Activated CD4-positive, CD25-positive, alpha-beta regulatory T cell treated with anti-CD3 and anti-CD28 coated beads, Interleukin-2, amount 50 U/mL, for 24 hours (primary cell): ENCODE measurements around the gene NRCAM.

Source experiments
- ATAC-seq, 2 donors: fragments of 150-1000 bp; cut with Tn5 transposase; one replicate each; pipeline ENCODE4 v1.10.0; 2021; ENCODE audit warnings: mild to moderate bottlenecking in 1 of 2, moderate library complexity in 1 of 2

The NRCAM gene

DNA sequence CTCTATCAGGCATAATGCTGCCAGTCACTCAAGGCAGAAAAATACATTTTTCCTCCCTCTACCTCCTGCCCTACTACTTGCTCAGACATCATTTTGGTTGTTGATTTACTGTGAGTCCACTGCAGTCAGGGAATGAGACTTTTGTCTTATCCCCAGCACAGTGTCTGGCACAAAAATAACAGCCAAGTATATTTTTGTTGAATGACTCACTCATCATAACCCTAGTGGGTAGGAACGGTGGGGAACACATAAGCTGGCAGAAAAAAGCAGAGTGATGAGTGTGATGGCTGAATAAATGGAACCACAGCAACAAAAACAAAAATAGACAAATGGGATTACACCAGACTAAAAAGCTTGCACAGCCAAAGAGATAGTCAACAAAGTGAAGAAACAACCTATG is 260.2 kb downstream of the NRCAM start:
- no peak for ATAC-seq

DNA sequence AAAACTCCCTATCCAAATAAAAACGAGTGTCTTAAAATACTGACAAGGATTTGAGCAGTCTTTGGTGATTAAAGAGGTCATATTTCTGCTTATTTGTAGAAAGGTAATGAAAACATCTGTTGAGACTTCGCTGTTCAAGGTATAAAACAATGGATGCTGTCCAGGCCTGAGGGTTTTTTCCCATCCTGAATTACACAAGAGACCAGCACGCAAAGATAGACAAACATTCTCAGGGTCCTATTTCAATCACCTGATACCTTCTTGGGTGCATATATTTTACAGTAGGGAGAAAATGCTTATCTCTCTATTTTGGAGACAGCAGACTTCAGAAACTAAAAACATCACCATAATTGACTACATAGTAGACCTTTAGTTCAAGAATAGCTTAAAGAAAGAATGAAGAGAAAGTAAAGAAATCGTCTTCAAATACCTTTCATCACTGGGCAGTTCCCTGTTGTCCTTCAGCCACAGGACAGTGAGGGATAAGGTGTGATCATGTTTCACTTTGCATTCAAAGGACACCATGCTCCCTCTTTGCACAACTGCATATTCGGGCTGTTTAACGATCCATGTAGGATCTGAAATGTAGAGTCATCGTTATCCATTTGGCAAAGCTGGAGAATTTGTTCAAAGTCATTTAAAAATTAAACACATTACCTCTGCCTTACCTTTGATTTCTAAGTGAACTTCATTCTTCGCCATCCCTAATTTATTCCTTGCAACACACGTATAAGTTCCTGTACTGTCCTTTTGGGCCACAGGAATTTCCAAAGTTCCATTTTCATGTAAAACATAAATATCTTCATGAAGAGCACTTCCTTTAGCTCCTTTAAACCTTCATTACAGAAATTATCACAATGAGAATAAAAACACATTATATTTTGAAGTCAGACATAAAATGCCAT is 262.4 kb downstream of the NRCAM start:
- no peak for ATAC-seq

DNA sequence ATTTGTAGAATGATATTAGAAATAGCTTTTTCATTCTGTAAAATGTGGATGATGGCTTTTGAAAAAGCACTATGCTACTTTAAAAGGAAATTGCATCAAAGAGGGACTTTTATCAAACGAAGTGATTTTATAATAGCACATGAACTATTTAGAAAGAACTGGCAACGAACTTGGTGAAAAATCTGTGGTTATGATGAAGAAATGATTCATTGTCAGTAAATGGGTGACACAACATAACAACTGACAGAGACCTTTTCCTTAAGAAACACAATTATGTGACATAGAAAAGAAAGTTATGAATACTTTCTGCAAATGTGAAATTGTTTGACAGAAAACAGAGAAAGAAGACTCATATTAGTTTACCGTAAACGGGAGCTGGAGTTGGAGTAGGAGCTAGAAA is 265.3 kb downstream of the NRCAM start:
- ATAC-seq: no peak

DNA sequence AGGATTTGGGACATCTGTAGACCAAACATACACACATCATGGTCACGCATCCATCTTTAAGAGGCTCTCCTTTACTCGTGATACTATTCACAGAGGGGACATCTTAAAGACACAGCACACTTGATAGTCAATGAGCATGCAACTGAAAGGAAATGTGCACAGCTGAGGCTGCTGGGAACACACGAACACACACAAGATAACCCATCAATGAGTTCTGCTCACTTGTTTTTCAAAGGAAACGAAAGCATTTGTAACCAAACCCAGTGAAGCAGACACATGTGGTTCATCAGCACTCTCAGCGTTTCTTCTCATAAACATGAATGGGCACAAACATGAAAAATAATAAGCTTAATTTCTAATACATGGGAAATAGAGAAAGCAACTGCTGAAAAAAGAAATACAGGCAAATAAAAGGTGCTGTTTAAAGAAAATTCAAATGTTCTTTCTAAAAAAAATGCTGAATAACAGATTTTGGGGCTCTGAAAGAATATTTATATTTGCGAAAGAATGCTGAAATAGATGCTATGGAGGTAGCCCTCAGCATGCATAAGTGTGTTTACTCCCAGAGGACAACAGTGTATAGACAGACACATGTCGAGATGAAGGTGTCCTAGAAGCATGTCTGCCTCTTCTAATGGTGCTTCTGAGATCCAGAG is 266.4 kb downstream of the NRCAM start:
- no peak for ATAC-seq

DNA sequence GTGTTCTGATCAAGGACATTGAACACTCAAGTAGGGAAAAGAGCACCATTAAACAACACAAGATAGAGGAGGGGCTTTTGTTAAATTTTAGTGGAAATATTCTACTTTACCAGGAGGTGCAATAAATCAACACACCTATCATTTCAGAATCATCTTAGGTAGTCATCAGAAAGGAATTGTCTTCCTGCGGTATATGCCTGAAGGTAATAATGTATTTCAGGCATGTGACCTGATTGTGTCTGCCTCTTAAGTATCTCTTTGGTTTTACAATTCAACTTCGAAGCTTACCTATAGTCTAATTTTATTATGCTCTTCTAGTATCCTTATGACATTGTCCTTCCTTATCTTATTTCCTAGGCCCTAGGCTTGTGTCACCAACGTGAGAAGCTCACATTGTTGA is 267.5 kb downstream of the NRCAM start:
- ATAC-seq: no peak

DNA sequence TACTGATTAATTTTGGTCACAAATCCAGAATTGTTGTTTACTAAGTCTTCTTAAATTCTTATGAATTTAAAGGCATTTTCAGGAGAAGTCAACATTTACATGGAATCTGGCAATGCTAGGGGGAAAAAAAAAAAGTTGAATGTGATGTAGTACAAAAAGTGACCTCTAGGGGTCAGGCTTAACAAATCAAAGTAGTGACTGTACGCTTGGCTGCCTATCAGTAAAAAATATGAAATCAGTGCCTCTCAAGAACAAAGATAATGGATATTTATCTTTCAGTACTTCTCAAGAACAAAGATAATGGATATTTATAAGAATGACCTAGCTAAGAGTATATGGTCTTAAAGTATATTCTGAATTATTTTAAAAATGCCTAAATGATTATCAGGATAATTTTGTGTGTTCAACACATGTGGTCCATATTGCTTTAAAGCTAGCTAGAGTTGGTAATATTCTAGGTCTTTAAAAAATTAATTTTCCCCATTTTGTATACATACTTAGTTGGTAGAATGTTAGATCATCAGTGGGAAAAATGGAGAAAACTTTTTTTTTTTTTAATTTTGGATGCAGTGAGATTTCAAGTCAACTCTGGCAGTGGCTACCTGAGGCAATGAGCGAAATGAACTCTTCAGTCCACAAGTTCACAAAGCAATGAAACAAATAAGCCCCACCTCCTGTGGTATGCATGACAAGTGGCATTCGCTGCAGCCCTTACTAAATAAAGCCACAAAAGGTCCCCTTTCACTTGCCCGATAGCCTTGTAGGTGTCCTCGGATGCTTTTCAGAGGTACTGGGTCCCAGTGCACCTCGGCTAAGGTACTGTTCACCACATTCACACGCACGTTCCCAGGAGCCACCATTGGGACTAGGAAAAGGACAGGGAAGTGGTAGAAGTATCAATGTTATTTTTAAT is 274.9 kb downstream of the NRCAM start:
- no peak for ATAC-seq

DNA sequence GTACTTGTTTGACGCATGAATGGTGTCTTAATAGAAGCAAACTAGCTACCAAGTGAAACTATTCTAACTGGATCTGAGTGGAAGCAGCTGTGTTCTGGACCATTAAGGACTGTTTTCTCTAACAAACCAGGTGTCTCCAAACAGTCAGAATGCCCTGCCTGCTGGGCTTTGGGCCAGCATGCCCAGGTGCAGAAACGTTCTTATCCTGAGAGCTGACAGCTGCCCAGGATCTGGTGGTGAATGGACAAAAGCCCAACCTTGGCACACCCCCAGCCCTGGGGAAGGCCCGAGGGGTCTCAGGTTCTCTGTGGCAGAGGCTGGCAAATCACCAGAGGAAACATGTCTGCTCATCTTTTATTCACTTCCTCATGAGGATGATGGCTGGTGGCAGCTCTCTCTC is 277.8 kb downstream of the NRCAM start:
- ATAC-seq: no peak

DNA sequence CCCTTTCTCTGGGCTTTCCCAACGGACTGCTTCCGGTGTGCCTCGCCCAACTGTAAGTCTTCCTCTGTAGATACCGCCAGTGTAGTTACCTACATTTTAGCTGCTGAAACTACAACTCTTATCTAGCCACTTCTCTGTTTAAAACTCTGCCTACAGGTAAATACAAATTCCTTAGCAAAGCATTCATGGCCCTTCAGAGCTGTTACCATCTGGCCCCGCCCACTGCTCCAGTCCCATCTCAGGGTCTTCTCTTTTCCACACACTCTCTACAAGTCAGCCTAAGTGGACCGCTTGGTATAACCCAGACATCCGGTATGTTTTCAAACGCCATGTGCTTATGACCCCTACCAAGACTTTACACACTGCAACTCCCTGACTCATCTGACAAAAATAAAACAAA is 285.1 kb downstream of the NRCAM start:
- ATAC-seq: no peak

DNA sequence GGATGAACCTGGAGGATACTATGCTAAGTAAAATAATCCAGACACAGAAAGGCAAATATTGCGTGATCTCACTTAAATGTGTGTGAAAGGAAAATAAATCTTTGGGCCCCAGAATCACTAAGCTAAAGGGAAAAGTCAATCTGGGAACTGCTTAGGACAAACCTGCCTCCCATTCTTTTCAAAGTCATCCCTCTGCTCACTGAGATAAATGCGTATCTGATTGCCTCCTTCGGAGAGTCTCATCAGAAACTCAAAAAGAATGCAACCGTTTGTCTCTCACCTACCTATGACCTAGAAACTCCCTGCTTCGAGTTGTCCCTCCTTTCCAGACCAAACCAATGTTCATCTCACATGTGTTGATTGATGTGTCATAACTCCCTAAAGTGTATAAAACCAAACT is 286.0 kb downstream of the NRCAM start:
- no peak for ATAC-seq

DNA sequence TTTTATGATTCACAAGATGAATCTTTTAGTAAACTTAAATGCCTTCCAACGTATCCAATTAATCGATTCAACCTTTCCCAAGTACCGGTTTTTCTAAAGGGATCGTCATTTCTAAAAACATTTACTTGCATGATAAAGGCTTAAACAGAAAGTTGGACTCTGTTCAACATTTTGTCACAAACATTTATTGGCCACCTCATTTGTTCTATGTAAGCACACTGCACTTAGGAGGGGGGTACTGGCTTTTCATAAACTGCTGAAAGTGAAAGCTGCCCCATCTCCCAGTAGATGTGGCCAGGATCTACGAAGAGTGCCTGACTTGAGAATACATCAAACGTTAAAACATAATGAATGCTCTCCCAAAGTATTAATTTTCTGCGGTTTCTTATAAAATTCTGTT is 288.8 kb downstream of the NRCAM start:
- ATAC-seq: no peak

DNA sequence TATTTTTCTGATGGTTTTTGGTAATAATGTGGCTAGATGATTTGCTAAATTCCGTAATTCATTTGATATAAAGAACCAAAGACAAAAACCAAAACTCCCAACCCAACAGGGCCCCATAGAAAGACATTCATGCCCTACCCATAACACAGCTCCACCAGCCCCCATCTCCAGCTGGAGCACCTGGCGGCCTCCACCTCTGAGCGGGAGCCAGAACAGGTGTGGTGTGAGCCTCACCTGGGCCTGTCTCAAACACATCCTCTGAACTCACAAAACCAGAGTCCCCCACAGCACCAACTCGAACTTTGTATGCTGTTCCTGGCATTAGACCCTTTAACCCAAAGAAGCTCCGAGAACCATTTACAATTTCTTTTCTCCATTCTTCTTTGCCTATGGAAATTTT is 289.5 kb downstream of the NRCAM start:
- ATAC-seq: no peak

DNA sequence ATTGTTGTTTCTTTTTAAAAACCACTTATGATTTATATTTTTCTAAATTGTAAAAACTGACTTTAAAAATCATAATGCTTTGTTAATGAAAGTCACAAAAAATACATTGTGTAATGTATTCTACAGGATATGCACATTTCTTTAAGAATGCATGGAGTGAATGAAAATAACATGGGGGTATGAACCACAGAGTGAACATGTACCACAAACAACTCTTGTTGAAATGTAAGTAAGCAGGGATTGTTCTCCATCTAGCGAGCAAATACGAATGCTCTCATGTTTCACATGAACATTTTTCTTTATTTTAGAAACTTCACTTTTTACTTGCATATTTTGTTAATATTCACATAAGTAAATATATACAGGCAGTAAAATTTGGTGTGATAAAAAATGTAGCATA is 290.5 kb downstream of the NRCAM start:
- ATAC-seq: no peak

DNA sequence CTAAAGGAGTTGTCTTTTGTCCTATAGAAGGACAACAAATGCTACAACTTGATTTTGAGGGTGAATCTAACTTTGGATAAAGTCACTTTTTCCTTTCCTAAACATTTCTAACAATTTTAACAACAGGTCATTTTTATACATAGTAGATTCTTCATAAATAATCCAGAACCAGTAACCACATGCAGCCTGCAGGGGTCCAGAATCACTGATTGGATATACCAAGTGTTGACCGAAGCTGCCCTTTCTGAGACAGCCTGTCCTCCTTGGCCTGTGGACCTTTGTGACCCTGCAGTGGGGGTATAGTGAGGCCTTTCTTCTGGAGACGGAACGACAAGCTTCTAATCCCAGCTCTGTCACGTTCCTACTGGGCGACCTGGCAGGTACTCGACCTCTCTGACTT is 291.3 kb downstream of the NRCAM start:
- ATAC-seq: no peak

DNA sequence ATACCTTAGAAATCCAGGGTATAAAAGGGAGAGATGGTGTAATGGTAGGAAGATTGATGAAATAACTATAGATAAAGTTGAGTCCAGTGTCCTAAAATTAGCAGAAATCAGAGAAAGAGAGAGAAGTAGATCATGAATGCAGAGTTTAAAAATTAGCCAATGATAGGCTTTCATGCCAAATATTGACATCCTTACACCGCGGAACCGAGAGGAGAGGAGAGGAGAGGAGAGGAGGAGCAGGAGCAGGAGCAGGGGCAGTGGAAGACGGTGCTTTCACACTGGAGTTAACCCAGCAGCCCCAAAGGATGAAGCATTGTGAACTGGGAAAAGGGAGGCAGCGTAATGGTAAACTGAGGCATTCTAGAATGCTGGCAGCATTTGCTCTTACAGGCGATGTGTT is 291.9 kb downstream of the NRCAM start:
- ATAC-seq: no peak

DNA sequence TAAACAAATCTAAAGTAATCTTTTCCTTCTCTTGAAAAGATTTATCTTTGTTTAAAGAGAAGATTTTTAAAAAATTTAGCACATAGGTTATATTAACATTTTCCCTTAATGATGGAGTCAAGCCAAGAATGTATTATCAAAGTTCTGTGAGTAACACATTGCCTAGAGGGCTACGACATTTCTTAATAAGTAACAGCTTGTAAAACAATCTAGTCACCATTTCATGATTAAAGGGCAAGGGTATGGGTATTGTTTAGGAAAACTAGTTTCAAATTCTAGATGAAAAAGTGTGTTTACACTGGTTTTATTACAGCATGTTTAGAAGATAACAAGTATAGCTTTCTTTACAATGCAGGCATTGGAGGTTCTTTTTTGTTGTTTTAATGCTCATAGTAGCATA is 297.5 kb downstream of the NRCAM start:
- no peak for ATAC-seq

DNA sequence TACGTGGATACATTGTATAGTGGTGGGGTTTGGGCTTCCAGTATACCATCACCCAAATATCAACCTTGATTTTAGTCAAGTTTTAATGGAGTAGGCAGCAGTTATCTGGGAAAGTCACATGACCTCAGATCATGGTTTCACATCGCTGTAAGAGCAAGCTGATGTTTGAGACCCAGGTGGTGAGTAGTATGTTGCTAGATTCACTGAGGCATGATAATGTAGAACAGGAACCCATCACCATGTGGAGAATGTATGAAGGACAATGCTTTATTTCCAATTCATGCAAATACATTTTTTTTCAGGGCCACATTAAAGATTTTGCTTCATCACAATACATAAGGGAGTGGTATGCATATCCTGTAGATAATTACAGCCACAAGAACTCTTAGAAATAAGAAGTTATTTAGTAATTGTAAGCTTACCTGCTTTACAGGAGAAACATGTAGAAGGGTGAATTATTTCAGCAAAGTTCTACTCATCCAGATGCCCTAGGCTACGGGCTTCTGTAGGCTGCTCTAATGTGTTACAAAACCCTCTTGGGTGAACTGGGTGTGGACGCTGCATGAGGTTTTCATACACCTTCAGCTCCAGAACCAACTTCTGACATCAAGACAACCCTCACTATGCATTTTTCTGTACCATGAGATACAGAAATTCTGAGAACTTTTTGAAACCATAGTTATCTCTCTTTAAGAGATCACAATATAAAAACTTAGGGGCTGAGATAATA is 298.5 kb downstream of the NRCAM start:
- ATAC-seq: no peak

DNA sequence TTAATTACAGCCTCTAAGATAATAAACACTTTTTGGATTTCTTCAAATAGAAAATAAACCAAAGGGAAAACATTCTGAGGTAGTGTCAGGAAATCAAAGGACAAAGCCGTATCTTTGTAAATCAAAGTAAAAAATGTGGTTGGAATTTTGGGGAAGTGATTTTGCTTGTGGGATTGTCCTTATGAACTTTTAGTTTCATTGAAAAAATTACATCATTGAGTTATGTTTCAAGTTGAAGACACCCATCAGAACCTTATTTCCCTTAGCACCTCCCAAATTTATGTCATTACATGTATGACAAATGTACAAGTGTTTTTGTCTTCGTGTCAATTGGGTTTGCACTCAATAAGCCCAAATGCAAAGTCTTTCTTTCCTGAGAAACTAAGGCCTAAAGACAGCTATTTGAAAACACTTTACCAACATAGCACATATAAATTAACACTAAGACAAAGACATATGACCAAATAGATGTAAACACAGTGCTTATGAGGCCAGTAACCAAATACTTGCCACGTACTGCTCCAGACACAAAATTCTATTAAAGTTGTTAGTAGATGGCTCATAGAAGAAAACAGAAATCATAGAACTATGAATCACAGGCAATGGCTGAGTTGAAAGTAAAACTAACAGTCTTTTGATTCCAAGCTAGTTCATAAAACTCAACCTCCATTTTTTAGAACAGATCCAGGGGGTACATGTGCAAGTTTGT is 299.2 kb downstream of the NRCAM start:
- ATAC-seq: no peak

DNA sequence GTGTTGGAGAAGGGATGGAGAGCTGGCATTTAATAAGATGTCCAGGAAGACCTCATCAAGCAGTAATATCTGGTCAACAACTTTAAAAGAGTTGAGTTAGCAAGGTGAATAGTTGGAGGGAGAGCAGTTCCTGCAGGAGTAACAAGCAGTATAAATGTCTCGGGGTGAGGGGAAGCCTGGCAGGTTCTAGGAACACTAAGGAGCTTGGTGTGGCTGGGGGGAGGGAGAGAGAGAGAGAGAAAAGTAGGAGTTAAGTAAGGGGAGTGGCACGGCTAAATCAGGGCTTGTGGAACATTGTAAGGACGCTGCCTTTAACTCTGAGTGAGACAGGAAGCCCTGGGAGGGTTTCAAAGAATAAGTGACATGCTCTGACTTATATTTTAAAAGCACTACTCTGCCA is 304.0 kb downstream of the NRCAM start:
- no peak for ATAC-seq

DNA sequence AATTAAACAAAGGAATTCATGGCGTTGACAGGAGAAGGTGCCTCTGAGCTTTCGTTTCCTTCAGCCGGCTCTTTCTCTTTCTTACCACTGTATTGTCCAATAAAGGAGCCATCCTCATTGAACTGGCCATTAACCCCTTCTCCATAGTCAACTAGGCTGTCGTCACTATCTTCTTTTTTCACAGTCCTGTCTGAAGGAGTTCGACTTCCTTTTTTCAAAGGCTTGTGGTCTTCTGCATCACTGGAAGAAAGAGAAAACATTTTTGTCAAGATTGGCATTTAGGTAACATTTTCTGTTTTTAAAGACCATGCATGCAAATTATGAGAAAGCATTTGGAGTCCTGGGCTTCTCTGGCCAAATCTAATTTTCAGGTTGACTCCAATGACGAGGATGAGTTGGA is 306.3 kb downstream of the NRCAM start:
- ATAC-seq: no peak

DNA sequence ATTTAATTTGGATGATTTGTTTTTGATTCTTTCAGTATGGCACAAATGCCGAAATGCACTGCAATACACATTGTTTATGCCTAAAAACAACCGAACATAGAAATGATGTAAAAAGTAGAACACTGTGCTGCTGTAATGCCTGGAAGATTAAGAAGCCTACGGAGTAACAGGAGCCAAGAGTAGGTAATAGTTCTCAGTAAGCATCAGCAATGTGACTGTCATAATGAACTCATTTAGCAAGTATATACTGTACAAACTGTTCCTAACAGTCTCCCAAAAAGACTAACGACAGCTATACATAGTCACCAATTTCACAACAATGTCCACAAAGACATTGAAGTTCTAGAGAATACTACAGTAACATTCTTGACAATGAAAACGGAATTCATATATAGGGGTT is 307.1 kb downstream of the NRCAM start:
- no peak for ATAC-seq

DNA sequence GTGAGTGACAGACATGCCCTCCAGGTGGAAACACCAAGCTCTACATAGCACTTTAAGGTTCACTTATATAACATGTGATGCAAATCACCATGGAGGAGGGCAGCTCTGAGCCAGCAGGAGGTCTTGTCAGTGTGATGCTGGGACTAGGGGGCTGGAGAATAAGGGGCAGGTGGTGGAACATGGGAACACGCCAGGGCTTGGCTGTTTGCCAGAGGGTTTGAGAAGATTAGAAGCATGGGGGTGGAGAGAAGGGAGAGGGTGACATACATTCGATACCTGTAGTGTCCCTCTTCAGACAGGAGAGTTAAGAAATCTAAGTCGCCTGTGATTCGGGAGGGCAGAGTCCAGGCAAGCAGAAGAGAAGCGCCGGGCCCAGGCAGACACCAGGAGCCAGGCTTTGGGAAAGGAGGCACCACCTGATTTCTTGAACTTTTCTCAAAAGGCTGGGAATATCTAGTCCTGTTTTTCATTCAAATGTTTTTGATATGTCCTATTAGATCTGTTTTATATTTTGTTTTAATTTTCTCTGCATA is 309.1 kb downstream of the NRCAM start:
- no peak for ATAC-seq
